H1 (cell line): Measurements from ENCODE around the gene ODR4. TPM values are rescaled to one million over a fixed set of nuclear protein-coding genes. Genes with fewer than 3 reads are reported as not detected.

Experiments used
- CBX5 ChIP-seq: fragments of 300-800, 300-1000 bp; sonication (generic); IDR thresholded peaks from 2 replicates; pipeline ENCODE4 v1.7.1; 2016; ENCODE audit warnings: antibody characterized with exemption, low read length, low read depth
- TCF12 ChIP-seq: IDR thresholded peaks from 2 replicates; pipeline ENCODE4 v1.6.1; 2011; ENCODE audit warnings: low read depth, mild to moderate bottlenecking, low read length
- polyA plus RNA-seq, 7 experiments: library from polyadenylated mRNA; depleted of rRNA in 3 of 7; stranded (reverse) in 5 of 7; unstranded in 2 of 7; fragments of >200 nt in 5 of 7; fragments of 200-250 nt in 2 of 7; gene quantifications; 1 replicate in 5 of 7; 2 replicates in 1 of 7; 4 replicates in 1 of 7; pipeline versions ENCODE4 v1.2.1 to v1.2.3, GENCODE V29; 2011 to 2013; ENCODE audit warnings: missing spikeins in 2 of 7, mixed read lengths in 2 of 7
- total RNA-seq: library from RNA; stranded (reverse); fragmentation: NEBNext Ultra II Directional; extraction: Animal tissue kit (Norgen Biotek cat#: 25700); gene quantifications from 2 replicates; pipeline ENCODE4 v1.2.1, GENCODE V29; 2021
- TF ChIP-seq, protein P1 (sequence below): IDR thresholded peaks from 2 replicates; pipeline ENCODE4 v1.6.1; 2011; ENCODE audit warnings: low read length, improper control_type of control experiment
- TF ChIP-seq, protein P2 (sequence below): IDR thresholded peaks from 2 replicates; pipeline ENCODE4 v1.6.1; 2012; ENCODE audit warnings: inconsistent platforms

ODR4 gene
- total and polyA plus RNA-seq, 2 of the 8 experiments (the other 6 are each of a cell fraction or from before 2014, with no cell fraction given): 4.1 to 14.1 TPM

DNA sequence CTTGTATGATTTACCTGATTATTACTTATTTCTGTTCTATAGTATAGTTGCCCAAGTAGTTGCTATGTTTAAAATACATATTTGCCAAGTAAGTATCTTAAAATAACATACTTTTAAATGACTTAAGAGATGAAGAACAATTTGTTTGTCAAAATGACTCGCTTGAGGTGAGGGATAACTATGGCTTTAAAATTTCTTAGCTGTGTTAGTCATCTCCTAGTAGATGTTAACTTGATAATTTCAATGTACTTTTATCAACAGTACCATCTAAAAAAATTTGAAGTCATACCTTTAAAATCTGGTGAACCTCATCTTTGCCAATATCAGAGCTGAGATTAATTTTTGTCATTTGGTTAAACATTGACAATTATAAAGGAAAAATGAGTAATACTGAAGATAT lies 37.7 kb downstream of the ODR4 start (continued):
- TF ChIP-seq, protein P1, sequence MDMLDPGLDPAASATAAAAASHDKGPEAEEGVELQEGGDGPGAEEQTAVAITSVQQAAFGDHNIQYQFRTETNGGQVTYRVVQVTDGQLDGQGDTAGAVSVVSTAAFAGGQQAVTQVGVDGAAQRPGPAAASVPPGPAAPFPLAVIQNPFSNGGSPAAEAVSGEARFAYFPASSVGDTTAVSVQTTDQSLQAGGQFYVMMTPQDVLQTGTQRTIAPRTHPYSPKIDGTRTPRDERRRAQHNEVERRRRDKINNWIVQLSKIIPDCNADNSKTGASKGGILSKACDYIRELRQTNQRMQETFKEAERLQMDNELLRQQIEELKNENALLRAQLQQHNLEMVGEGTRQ: no peak
- TF ChIP-seq TCF12 (no peak), CBX5 (no peak)
- TF ChIP-seq, protein P2, sequence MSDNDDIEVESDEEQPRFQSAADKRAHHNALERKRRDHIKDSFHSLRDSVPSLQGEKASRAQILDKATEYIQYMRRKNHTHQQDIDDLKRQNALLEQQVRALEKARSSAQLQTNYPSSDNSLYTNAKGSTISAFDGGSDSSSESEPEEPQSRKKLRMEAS: no peak
